K562 (cell line): ENCODE data around the gene KIF21A. TPM values are rescaled to one million over a fixed set of nuclear protein-coding genes. Genes with fewer than 3 reads are reported as not detected.

Experiments
- CTBP1 ChIP-seq: fragments of 450-650 bp; IDR thresholded peaks from 2 replicates; pipeline ENCODE4 v1.6.1; 2016; ENCODE audit warnings: borderline replicate concordance
- HNRNPK ChIP-seq: fragments of 200-400 bp; formaldehyde crosslinking; IDR thresholded peaks from one replicate; pipeline ENCODE4 v1.6.1; 2018; ENCODE audit warnings: mild to moderate bottlenecking, low read depth, low read length; ENCODE audit not compliant: poor library complexity, severe bottlenecking
- TBP ChIP-seq: optimal IDR thresholded peaks from 2 replicates; pipeline ENCODE3; 2011; ENCODE audit warnings: low read depth, low read length, improper control_type of control experiment
- TCF7L2 ChIP-seq: fragments of 150-350 bp; IDR thresholded peaks from 2 replicates; pipeline ENCODE4 v1.6.1; 2016; ENCODE audit warnings: low read depth, mild to moderate bottlenecking, low read length, moderate library complexity
- THRAP3 ChIP-seq: fragments of 450-650 bp; IDR thresholded peaks from 2 replicates; pipeline ENCODE4 v1.6.1; 2016; ENCODE audit warnings: mild to moderate bottlenecking, inconsistent platforms, borderline replicate concordance
- ZNF24 ChIP-seq: fragments of 450-650 bp; IDR thresholded peaks from 2 replicates; pipeline ENCODE4 v1.6.1; 2016
- polyA plus RNA-seq, 8 experiments: library from polyadenylated mRNA; depleted of rRNA in 4 of 8; stranded (reverse) in 5 of 8; unstranded in 3 of 8; fragments of >200 nt; fragmentation: Nextera tagmentation in 2 of 8; fragmentation: Illumina TruSeq in 1 of 8; extraction: Ambion mirVana in 2 of 8; extraction: Trizol in 1 of 8; gene quantifications; 2 replicates each; pipeline versions ENCODE4 v1.2.1 to v1.2.3, GENCODE V29; 2011 to 2014; ENCODE audit warnings: inconsistent platforms in 1 of 8, missing spikeins in 1 of 8
- total RNA-seq, 7 experiments: library from RNA; depleted of rRNA in 6 of 7; stranded (reverse); fragments of >200 nt in 6 of 7; fragmentation: Illumina TruSeq in 2 of 7; extraction: Trizol in 2 of 7; gene quantifications; 2 replicates each; pipeline versions ENCODE4 v1.2.1 to v1.2.3, GENCODE V29; 2011 to 2021; ENCODE audit warnings: low replicate concordance in 1 of 7
- TF ChIP-seq, protein P1 (sequence below): sonication (generic); formaldehyde crosslinking; IDR thresholded peaks from 2 replicates; pipeline ENCODE4 v1.8.0; 2022; ENCODE audit warnings: mild to moderate bottlenecking, missing genetic modification reagents
- TF ChIP-seq, protein P2 (sequence below), 2 experiments: fragments of 450-650 bp in 1 of 2; sonication (generic) in 1 of 2; formaldehyde crosslinking in 1 of 2; IDR thresholded peaks; 2 replicates each; pipeline versions ENCODE4 v1.7.1 to v1.9.0; 2016 to 2022; ENCODE audit warnings: inconsistent platforms in 1 of 2, mild to moderate bottlenecking in 1 of 2, missing genetic modification reagents in 1 of 2
- TF ChIP-seq, protein P3 (sequence below): fragments of 450-650 bp; IDR thresholded peaks from 2 replicates; pipeline ENCODE4 v1.6.1; 2016

Gene KIF21A
- total and polyA plus RNA-seq, 9 of the 15 experiments (the other 6 are each of a cell fraction or from before 2014, with no cell fraction given), result 17.7 to 45.0 (median 30.3) TPM

DNA sequence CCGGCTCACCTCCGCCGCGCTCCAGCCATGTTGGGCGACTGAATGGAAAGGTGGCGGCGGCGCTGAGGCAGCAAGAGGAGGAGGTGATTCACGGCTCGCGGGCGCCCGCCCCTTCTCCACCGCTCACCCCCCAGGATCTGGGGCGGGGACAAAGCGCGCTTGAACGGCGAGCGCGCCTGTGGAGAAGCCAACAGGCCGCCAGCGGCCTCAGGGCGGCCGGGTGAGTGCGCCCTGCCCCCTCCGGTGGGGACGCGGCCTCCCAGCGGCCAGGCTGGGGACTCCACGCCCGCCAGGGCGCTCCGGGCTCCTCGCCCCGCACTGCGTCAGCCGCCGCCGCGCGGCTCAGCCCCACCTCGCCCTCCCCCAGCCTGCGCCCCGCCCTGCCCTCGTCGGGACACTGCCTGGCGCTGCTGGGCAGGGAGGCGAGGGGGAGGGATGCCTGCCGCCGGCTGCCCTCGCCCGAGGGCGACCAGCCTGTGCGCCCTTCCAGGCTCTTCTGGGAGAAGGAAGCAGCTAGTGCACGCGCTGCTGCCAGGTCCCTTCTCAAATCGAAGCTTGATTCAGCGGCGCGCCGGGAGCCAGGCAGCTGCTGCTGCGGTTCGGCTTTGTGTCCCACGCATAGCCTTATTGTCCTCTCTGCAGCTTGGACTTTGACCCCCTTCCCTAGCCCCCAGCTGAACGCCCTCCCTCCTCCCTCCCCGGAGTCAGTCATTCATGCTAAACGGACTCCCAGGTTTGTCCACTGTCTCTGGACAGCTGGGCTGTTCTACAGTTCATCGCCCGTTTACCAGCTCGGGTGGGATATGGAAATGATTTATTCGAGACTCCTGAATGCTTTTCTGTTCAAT lies at the start of gene KIF21A (continued):
- TF ChIP-seq, protein P1, sequence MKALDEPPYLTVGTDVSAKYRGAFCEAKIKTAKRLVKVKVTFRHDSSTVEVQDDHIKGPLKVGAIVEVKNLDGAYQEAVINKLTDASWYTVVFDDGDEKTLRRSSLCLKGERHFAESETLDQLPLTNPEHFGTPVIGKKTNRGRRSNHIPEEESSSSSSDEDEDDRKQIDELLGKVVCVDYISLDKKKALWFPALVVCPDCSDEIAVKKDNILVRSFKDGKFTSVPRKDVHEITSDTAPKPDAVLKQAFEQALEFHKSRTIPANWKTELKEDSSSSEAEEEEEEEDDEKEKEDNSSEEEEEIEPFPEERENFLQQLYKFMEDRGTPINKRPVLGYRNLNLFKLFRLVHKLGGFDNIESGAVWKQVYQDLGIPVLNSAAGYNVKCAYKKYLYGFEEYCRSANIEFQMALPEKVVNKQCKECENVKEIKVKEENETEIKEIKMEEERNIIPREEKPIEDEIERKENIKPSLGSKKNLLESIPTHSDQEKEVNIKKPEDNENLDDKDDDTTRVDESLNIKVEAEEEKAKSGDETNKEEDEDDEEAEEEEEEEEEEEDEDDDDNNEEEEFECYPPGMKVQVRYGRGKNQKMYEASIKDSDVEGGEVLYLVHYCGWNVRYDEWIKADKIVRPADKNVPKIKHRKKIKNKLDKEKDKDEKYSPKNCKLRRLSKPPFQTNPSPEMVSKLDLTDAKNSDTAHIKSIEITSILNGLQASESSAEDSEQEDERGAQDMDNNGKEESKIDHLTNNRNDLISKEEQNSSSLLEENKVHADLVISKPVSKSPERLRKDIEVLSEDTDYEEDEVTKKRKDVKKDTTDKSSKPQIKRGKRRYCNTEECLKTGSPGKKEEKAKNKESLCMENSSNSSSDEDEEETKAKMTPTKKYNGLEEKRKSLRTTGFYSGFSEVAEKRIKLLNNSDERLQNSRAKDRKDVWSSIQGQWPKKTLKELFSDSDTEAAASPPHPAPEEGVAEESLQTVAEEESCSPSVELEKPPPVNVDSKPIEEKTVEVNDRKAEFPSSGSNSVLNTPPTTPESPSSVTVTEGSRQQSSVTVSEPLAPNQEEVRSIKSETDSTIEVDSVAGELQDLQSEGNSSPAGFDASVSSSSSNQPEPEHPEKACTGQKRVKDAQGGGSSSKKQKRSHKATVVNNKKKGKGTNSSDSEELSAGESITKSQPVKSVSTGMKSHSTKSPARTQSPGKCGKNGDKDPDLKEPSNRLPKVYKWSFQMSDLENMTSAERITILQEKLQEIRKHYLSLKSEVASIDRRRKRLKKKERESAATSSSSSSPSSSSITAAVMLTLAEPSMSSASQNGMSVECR (CRISPR knock-in tag), result no peak
- TF ChIP-seq HNRNPK, result peak; percentile 51
- TF ChIP-seq THRAP3, result no peak
- TF ChIP-seq, protein P2, sequence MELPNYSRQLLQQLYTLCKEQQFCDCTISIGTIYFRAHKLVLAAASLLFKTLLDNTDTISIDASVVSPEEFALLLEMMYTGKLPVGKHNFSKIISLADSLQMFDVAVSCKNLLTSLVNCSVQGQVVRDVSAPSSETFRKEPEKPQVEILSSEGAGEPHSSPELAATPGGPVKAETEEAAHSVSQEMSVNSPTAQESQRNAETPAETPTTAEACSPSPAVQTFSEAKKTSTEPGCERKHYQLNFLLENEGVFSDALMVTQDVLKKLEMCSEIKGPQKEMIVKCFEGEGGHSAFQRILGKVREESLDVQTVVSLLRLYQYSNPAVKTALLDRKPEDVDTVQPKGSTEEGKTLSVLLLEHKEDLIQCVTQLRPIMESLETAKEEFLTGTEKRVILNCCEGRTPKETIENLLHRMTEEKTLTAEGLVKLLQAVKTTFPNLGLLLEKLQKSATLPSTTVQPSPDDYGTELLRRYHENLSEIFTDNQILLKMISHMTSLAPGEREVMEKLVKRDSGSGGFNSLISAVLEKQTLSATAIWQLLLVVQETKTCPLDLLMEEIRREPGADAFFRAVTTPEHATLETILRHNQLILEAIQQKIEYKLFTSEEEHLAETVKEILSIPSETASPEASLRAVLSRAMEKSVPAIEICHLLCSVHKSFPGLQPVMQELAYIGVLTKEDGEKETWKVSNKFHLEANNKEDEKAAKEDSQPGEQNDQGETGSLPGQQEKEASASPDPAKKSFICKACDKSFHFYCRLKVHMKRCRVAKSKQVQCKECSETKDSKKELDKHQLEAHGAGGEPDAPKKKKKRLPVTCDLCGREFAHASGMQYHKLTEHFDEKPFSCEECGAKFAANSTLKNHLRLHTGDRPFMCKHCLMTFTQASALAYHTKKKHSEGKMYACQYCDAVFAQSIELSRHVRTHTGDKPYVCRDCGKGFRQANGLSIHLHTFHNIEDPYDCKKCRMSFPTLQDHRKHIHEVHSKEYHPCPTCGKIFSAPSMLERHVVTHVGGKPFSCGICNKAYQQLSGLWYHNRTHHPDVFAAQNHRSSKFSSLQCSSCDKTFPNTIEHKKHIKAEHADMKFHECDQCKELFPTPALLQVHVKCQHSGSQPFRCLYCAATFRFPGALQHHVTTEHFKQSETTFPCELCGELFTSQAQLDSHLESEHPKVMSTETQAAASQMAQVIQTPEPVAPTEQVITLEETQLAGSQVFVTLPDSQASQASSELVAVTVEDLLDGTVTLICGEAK (IDR thresholded peaks at IDR 0.05), result no peak
- TF ChIP-seq, protein P2 (CRISPR knock-in tag; IDR thresholded peaks at IDR 0.05), result no peak
- peak; percentile 43; the same call in 1 of the 2 replicates for TF ChIP-seq ZNF24
- TF ChIP-seq CTBP1, result peak; percentile 98
- TF ChIP-seq TBP, result peak; percentile 94
- TF ChIP-seq TCF7L2, result no peak
- TF ChIP-seq, protein P3, sequence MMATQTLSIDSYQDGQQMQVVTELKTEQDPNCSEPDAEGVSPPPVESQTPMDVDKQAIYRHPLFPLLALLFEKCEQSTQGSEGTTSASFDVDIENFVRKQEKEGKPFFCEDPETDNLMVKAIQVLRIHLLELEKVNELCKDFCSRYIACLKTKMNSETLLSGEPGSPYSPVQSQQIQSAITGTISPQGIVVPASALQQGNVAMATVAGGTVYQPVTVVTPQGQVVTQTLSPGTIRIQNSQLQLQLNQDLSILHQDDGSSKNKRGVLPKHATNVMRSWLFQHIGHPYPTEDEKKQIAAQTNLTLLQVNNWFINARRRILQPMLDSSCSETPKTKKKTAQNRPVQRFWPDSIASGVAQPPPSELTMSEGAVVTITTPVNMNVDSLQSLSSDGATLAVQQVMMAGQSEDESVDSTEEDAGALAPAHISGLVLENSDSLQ, result peak; percentile 26; the same call in 1 of the 2 replicates
